Measurements from ENCODE around the gene ANKRD52. TPM values are rescaled to one million over a fixed set of nuclear protein-coding genes. Genes with fewer than 3 reads are reported as not detected.

Gene ANKRD52
- total and polyA plus RNA-seq, 2 experiments from 2014 or later, result 20.3 to 25.2 TPM

DNA sequence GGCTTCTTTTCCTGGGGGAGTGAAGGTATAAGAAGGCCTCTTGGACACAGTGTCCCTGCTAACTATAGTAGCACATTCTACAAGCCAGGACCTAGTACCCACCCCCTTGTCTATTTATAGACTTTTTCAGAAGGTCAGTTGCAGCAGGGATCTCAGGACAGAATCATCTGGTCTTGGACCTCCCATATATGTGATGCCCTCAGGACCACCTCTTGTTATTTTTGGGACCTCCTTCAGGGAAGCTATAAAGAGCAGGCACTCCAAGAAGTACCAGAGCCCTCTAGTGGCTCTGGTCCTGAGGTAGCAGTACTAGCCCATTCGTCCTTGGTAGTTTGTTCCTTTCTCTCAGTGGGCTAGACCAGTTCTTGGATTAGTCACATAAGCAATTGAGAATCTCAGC, 12.8 kb upstream of the ANKRD52 start:
- ATAC-seq (peak; percentile 18), DNase-seq (ENCODE audit: low spot score) (peak; percentile 61)
- no peaks in the 10 kb centered on the region; the same call in 2 of the 3 replicates for H3K9me3 Mint-ChIP-seq
- H3K27ac ChIP-seq (ENCODE audit: low read depth), result peak overlapping the region; percentile 30; the same call in 1 of the 2 replicates
- no peaks in the 10 kb centered on the region for H3K9me2 ChIP-seq (ENCODE audit: insufficient read depth)
- H3K4me2 ChIP-seq, result no peak overlapping the region
- H3K27me3 Mint-ChIP-seq (ENCODE audit: insufficient read depth, low read depth, poor library complexity), result peaks cover 15% of the 10 kb centered on the region
- H3K4me3 ChIP-seq, result no peak overlapping the region
- H3K4me1 ChIP-seq (ENCODE audit: insufficient read depth), result peaks cover 5% of the 10 kb centered on the region; the same call in 1 of the 2 replicates
- H4K20me1 ChIP-seq (replicated peaks; ENCODE audit: insufficient read depth), result peaks cover 2% of the 10 kb centered on the region; the same call in 1 of the 2 replicates
- peaks cover 65% of the 10 kb centered on the region for H3K36me3 Mint-ChIP-seq (ENCODE audit: low read depth)
- peaks cover 10% of the 10 kb centered on the region for H3K4me1 Mint-ChIP-seq
- H3K4me3 Mint-ChIP-seq, result no peak overlapping the region
- no peak overlapping the region for H3K27ac Mint-ChIP-seq
- H3K36me3 ChIP-seq (ENCODE audit: insufficient read depth), result peaks cover 35% of the 10 kb centered on the region
- H3K27me3 ChIP-seq (ENCODE audit: insufficient read depth), result no peaks in the 10 kb centered on the region
- H3K79me2 ChIP-seq (replicated peaks; ENCODE audit: insufficient read depth), result no peaks in the 10 kb centered on the region
- H3F3A ChIP-seq (replicated peaks; ENCODE audit: low read depth), result peaks cover 43% of the 10 kb centered on the region
- no peak overlapping the region for H2AFZ ChIP-seq
- TF ChIP-seq EZH2 (IDR thresholded peaks at IDR 0.05; ENCODE audit: low read depth, unreplicated experiment), result no peak
- TF ChIP-seq, protein P1, sequence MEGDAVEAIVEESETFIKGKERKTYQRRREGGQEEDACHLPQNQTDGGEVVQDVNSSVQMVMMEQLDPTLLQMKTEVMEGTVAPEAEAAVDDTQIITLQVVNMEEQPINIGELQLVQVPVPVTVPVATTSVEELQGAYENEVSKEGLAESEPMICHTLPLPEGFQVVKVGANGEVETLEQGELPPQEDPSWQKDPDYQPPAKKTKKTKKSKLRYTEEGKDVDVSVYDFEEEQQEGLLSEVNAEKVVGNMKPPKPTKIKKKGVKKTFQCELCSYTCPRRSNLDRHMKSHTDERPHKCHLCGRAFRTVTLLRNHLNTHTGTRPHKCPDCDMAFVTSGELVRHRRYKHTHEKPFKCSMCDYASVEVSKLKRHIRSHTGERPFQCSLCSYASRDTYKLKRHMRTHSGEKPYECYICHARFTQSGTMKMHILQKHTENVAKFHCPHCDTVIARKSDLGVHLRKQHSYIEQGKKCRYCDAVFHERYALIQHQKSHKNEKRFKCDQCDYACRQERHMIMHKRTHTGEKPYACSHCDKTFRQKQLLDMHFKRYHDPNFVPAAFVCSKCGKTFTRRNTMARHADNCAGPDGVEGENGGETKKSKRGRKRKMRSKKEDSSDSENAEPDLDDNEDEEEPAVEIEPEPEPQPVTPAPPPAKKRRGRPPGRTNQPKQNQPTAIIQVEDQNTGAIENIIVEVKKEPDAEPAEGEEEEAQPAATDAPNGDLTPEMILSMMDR (conservative IDR thresholded peaks at IDR 0.05; ENCODE audit: low read depth in 2 of 2), result peak; percentile 62 to 75
- TF ChIP-seq JUNB (IDR thresholded peaks at IDR 0.05; ENCODE audit: unreplicated experiment), result no peak
- no peak for TF ChIP-seq POLR2AphosphoS5 (IDR thresholded peaks at IDR 0.05; ENCODE audit: low read depth)
- TF ChIP-seq, protein P2, sequence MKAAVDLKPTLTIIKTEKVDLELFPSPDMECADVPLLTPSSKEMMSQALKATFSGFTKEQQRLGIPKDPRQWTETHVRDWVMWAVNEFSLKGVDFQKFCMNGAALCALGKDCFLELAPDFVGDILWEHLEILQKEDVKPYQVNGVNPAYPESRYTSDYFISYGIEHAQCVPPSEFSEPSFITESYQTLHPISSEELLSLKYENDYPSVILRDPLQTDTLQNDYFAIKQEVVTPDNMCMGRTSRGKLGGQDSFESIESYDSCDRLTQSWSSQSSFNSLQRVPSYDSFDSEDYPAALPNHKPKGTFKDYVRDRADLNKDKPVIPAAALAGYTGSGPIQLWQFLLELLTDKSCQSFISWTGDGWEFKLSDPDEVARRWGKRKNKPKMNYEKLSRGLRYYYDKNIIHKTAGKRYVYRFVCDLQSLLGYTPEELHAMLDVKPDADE (IDR thresholded peaks at IDR 0.05), result no peak
- no peak for TF ChIP-seq NANOG (IDR thresholded peaks at IDR 0.05; ENCODE audit: borderline replicate concordance)
- TF ChIP-seq, protein P3, sequence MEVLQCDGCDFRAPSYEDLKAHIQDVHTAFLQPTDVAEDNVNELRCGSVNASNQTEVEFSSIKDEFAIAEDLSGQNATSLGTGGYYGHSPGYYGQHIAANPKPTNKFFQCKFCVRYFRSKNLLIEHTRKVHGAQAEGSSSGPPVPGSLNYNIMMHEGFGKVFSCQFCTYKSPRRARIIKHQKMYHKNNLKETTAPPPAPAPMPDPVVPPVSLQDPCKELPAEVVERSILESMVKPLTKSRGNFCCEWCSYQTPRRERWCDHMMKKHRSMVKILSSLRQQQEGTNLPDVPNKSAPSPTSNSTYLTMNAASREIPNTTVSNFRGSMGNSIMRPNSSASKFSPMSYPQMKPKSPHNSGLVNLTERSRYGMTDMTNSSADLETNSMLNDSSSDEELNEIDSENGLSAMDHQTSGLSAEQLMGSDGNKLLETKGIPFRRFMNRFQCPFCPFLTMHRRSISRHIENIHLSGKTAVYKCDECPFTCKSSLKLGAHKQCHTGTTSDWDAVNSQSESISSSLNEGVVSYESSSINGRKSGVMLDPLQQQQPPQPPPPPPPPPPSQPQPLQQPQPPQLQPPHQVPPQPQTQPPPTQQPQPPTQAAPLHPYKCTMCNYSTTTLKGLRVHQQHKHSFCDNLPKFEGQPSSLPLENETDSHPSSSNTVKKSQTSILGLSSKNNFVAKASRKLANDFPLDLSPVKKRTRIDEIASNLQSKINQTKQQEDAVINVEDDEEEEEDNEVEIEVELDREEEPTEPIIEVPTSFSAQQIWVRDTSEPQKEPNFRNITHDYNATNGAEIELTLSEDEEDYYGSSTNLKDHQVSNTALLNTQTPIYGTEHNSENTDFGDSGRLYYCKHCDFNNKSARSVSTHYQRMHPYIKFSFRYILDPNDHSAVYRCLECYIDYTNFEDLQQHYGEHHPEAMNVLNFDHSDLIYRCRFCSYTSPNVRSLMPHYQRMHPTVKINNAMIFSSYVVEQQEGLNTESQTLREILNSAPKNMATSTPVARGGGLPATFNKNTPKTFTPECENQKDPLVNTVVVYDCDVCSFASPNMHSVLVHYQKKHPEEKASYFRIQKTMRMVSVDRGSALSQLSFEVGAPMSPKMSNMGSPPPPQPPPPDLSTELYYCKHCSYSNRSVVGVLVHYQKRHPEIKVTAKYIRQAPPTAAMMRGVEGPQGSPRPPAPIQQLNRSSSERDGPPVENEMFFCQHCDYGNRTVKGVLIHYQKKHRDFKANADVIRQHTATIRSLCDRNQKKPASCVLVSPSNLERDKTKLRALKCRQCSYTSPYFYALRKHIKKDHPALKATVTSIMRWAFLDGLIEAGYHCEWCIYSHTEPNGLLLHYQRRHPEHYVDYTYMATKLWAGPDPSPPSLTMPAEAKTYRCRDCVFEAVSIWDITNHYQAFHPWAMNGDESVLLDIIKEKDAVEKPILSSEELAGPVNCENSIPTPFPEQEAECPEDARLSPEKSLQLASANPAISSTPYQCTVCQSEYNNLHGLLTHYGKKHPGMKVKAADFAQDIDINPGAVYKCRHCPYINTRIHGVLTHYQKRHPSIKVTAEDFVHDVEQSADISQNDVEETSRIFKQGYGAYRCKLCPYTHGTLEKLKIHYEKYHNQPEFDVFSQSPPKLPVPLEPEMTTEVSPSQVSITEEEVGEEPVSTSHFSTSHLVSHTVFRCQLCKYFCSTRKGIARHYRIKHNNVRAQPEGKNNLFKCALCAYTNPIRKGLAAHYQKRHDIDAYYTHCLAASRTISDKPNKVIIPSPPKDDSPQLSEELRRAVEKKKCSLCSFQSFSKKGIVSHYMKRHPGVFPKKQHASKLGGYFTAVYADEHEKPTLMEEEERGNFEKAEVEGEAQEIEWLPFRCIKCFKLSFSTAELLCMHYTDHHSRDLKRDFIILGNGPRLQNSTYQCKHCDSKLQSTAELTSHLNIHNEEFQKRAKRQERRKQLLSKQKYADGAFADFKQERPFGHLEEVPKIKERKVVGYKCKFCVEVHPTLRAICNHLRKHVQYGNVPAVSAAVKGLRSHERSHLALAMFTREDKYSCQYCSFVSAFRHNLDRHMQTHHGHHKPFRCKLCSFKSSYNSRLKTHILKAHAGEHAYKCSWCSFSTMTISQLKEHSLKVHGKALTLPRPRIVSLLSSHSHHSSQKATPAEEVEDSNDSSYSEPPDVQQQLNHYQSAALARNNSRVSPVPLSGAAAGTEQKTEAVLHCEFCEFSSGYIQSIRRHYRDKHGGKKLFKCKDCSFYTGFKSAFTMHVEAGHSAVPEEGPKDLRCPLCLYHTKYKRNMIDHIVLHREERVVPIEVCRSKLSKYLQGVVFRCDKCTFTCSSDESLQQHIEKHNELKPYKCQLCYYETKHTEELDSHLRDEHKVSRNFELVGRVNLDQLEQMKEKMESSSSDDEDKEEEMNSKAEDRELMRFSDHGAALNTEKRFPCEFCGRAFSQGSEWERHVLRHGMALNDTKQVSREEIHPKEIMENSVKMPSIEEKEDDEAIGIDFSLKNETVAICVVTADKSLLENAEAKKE (CRISPR knock-in tag; IDR thresholded peaks at IDR 0.05), result no peak
